ENCODE measurements around the gene C1QA.

Gene C1QA

GRCh38 chr1:22612671-22613571 is 23.5 kb upstream of the C1QA start:
- DNase-seq = no peak

GRCh38 chr1:22613572-22613918 is 22.9 kb upstream of the C1QA start:
- DNase-seq = no peak

- no peak for DNase-seq
These were observed 22.5 kb upstream of the C1QA start for GRCh38 chr1:22613951-22614350.

- DNase-seq = no peak
These were observed 20.5 kb upstream of the C1QA start for GRCh38 chr1:22615886-22616285.

GRCh38 chr1:22616571-22616970 is 19.9 kb upstream of the C1QA start:
- DNase-seq = no peak

GRCh38 chr1:22618056-22618455 is 18.4 kb upstream of the C1QA start:
- no peak for DNase-seq

- no peak for DNase-seq
These were observed 17.2 kb upstream of the C1QA start for GRCh38 chr1:22619252-22619651.

GRCh38 chr1:22619798-22620197 is 16.6 kb upstream of the C1QA start:
- DNase-seq = no peak

- DNase-seq = no peak
These were observed 14.7 kb upstream of the C1QA start for GRCh38 chr1:22621761-22622160.

GRCh38 chr1:22625262-22625925 is 11.0 kb upstream of the C1QA start:
- DNase-seq = no peak

- DNase-seq = no peak
These were observed 9.9 kb upstream of the C1QA start for GRCh38 chr1:22626237-22627157.

GRCh38 chr1:22627331-22627730 is 9.1 kb upstream of the C1QA start:
- DNase-seq = no peak

GRCh38 chr1:22628698-22629444 is 7.6 kb upstream of the C1QA start:
- no peak for DNase-seq

GRCh38 chr1:22629886-22630285 is 6.5 kb upstream of the C1QA start:
- DNase-seq = no peak

- DNase-seq = no peak
These were observed 2.5 kb upstream of the C1QA start for GRCh38 chr1:22633697-22634463.

GRCh38 chr1:22635436-22635835 is 992 bp upstream of the C1QA start:
- DNase-seq = no peak

- no peak for DNase-seq
These were observed 499 bp downstream of the C1QA start for GRCh38 chr1:22636927-22637326.

GRCh38 chr1:22637907-22638445 is 1.5 kb downstream of the C1QA start:
- no peak for DNase-seq

- DNase-seq = no peak
These were observed 2.2 kb downstream of the C1QA start for GRCh38 chr1:22638476-22639234.

- DNase-seq = no peak
These were observed 2.9 kb downstream of the C1QA start for GRCh38 chr1:22639286-22639685.

- DNase-seq = no peak
These were observed 4.8 kb downstream of the C1QA start for GRCh38 chr1:22641247-22641646.
